ENCODE measurements around the gene THAP7.

DNA sequence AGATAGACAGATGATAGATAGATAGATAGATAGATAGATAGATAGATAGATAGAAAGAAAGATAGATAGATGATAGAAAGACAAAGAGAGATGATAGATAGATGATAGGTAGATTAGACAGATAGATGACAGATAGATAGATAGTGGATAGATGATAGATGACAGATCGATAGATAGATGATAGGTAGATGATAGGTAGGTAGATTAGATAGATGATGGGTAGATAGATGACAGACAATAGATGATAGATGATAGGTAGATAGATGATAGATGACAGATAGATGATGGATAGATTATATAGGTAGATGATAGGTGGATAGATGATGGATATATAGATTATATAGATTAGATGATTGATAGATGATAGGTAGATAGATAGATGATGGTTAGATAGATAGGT, 15.6 kb downstream of the THAP7 start:
- TF ChIP-seq SUZ12 (IDR thresholded peaks at IDR 0.05; ENCODE audit: extremely low read depth, insufficient read depth, insufficient read length) (no peak), YY1 (IDR thresholded peaks at IDR 0.05; ENCODE audit: insufficient read depth, insufficient read length) (no peak), ZNF274 (IDR thresholded peaks at IDR 0.05; ENCODE audit: low read depth, low read length) (no peak)
